ENCODE results near the gene REEP5.
"Not testable (repeated sequence)": the region's sequence is repeated elsewhere in the genome, so short reads cannot be mapped to it uniquely, and the experiment has no call there.

REEP5 gene

GRCh38 chr5:112921833-112922817 lies at the start of gene REEP5:
Gene REEP5, minus strand, starts transcription at chr5:112922227. Its CDS starts 37 bp downstream, at chr5:112922190.
- DNase-seq: peak; percentile 75

- DNase-seq: no peak
Observed at GRCh38 chr5:112971276-112971675, 49.2 kb upstream of the REEP5 start.

GRCh38 chr5:112968411-112969106 lies 46.5 kb upstream of the REEP5 start:
- no peak for DNase-seq

- no peak for DNase-seq
Observed at GRCh38 chr5:112967520-112968083, 45.6 kb upstream of the REEP5 start.

GRCh38 chr5:112965733-112966306 lies 43.8 kb upstream of the REEP5 start:
- no peak for DNase-seq

GRCh38 chr5:112963374-112963733 lies 41.3 kb upstream of the REEP5 start:
- not testable (repeated sequence) for DNase-seq

GRCh38 chr5:112960863-112961504 lies 39.0 kb upstream of the REEP5 start:
- no peak for DNase-seq

- DNase-seq: no peak
Observed at GRCh38 chr5:112960315-112960714, 38.3 kb upstream of the REEP5 start.

GRCh38 chr5:112959872-112960271 lies 37.8 kb upstream of the REEP5 start:
- DNase-seq: not testable (repeated sequence)

GRCh38 chr5:112958093-112959088 lies 36.4 kb upstream of the REEP5 start:
- DNase-seq: no peak

GRCh38 chr5:112957036-112957808 lies 35.2 kb upstream of the REEP5 start:
- DNase-seq: no peak

GRCh38 chr5:112956606-112957005 lies 34.6 kb upstream of the REEP5 start:
- DNase-seq: no peak

GRCh38 chr5:112951124-112951702 lies 29.2 kb upstream of the REEP5 start:
- no peak for DNase-seq

GRCh38 chr5:112948458-112948857 lies 26.4 kb upstream of the REEP5 start:
- no peak for DNase-seq

- DNase-seq: no peak
Observed at GRCh38 chr5:112940670-112941069, 18.6 kb upstream of the REEP5 start.

GRCh38 chr5:112938286-112938685 lies 16.3 kb upstream of the REEP5 start:
- no peak for DNase-seq

GRCh38 chr5:112935675-112936074 lies 13.6 kb upstream of the REEP5 start:
- DNase-seq: no peak

- DNase-seq: no peak
Observed at GRCh38 chr5:112934366-112934663, 12.3 kb upstream of the REEP5 start.

GRCh38 chr5:112933651-112934365 lies 11.8 kb upstream of the REEP5 start:
- DNase-seq: no peak

GRCh38 chr5:112933105-112933504 lies 11.1 kb upstream of the REEP5 start:
- DNase-seq: no peak
